Body of pancreas (tissue), 4 donors: ENCODE data around the gene ERGIC2. TPM values are rescaled to one million over a fixed set of nuclear protein-coding genes. Genes with fewer than 3 reads are reported as not detected.

Experiments
- ATAC-seq: fragments of 150-250 bp; one replicate; pipeline ENCODE4 v1.9.1; 2016
- DNase-seq, 4 donors: peaks; one replicate each; pipeline ENCODE4 v3.0.0-alpha.2; 2019
- H3K27ac ChIP-seq, 4 donors: fragments of 200-600 bp; sonication (generic); 1 replicate in 3 of 4; 2 replicates in 1 of 4; pipeline versions ENCODE4 v1.5.1 to v1.6.1; 2016 to 2019; ENCODE audit warnings: mild to moderate bottlenecking in 1 of 4, mixed read lengths in 1 of 4, moderate library complexity in 1 of 4
- H3K27me3 ChIP-seq, 2 donors: fragments of 200-600 bp; sonication (generic); one replicate each; pipeline ENCODE4 v1.6.0; 2016; ENCODE audit warnings: mild to moderate bottlenecking in 1 of 2
- H3K36me3 ChIP-seq, 2 donors: fragments of 200-600 bp; sonication (generic); replicated peaks in 1 of 2; 2 replicates each; pipeline ENCODE4 v1.5.1; 2016; ENCODE audit warnings: low read depth in 2 of 2; ENCODE audit not compliant: insufficient read depth in 1 of 2
- H3K4me1 ChIP-seq: fragments of 200-600 bp; sonication (generic); one replicate; pipeline ENCODE4 v1.6.0; 2016
- H3K4me3 ChIP-seq, 2 donors: fragments of 200-600 bp; sonication (generic); 1 replicate in 1 of 2; 2 replicates in 1 of 2; pipeline ENCODE4 v1.5.1; 2016 to 2019
- H3K9me3 ChIP-seq, 3 donors: fragments of 200-600 bp; sonication (generic); 1 replicate in 2 of 3; 2 replicates in 1 of 3; pipeline ENCODE4 v1.5.1; 2016
- POLR2A ChIP-seq, 3 donors: fragments of 450-650 bp; IDR thresholded peaks; one replicate each; pipeline ENCODE4 v1.6.1; 2016; ENCODE audit warnings: antibody characterized with exemption in 3 of 3, mild to moderate bottlenecking in 2 of 3
- WGBS, 2 donors: methylation state at CpG; one replicate each; pipeline ENCODE4 v1.1.5; 2017; 5-methylcytosine and 5-hydroxymethylcytosine counted together
- intact Hi-C: fragments of 100-400 bp; cut with DNase I; formaldehyde crosslinking; loops from one replicate; pipeline ENCODE4 v1.15.1; 2023
- total RNA-seq, 2 donors: library from RNA; depleted of rRNA; stranded (reverse); fragments of >200 nt; gene quantifications; one replicate each; pipeline ENCODE4 v1.1.0, GENCODE V29; 2016
- TF ChIP-seq, protein P1 (sequence below), 7 experiments: fragments of 450-650 bp in 4 of 7; fragments of 200-600 bp in 3 of 7; sonication (generic) in 3 of 7; IDR thresholded peaks; one replicate each; pipeline ENCODE4 v1.5.1; 2016 to 2019; ENCODE audit warnings: antibody characterized with exemption in 7 of 7

ERGIC2 gene
- total RNA-seq, 2 donors from 2014 or later, result 12.5 to 38.4 TPM

- Histone ChIP-seq H3K4me3 (no peak overlapping the region), H3K36me3 (no peaks in the 10 kb centered on the region), H3K27ac (no peak overlapping the region), H3K4me1 (no peaks in the 10 kb centered on the region), H3K27me3 (no peaks in the 10 kb centered on the region), H3K9me3 (no peaks in the 10 kb centered on the region)
- no peak for TF ChIP-seq POLR2A (IDR thresholded peaks at IDR 0.05)
- TF ChIP-seq, protein P1, sequence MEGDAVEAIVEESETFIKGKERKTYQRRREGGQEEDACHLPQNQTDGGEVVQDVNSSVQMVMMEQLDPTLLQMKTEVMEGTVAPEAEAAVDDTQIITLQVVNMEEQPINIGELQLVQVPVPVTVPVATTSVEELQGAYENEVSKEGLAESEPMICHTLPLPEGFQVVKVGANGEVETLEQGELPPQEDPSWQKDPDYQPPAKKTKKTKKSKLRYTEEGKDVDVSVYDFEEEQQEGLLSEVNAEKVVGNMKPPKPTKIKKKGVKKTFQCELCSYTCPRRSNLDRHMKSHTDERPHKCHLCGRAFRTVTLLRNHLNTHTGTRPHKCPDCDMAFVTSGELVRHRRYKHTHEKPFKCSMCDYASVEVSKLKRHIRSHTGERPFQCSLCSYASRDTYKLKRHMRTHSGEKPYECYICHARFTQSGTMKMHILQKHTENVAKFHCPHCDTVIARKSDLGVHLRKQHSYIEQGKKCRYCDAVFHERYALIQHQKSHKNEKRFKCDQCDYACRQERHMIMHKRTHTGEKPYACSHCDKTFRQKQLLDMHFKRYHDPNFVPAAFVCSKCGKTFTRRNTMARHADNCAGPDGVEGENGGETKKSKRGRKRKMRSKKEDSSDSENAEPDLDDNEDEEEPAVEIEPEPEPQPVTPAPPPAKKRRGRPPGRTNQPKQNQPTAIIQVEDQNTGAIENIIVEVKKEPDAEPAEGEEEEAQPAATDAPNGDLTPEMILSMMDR (IDR thresholded peaks at IDR 0.05), result peak in 6 of 7 experiments; percentile 18 to 34 (median 22)
- no peak for ATAC-seq
- intact Hi-C loops, result no loop called here
- 48 to 85% methylated on average over 4 of the region's 4 CpGs for WGBS, 2 donors
- no peak for DNase-seq
Observed at GRCh38 chr12:29309320-29309902, 71.6 kb downstream of the ERGIC2 start.

- no peak for TF ChIP-seq POLR2A (IDR thresholded peaks at IDR 0.05)
- TF ChIP-seq, protein P1 (IDR thresholded peaks at IDR 0.05), result no peak
- no peak for ATAC-seq
- Histone ChIP-seq H3K4me1 (no peaks in the 10 kb centered on the region), H3K4me3 (no peak overlapping the region), H3K27me3 (no peaks in the 10 kb centered on the region), H3K36me3 (no peaks in the 10 kb centered on the region), H3K27ac (no peak overlapping the region), H3K9me3 (no peaks in the 10 kb centered on the region)
- DNase-seq, result no peak
- intact Hi-C loops, result no loop called here
- whole genome bisulfite sequencing, 2 donors, result 56 to 57% methylated on average over 2 of the region's 2 CpGs
Observed at GRCh38 chr12:29306682-29307081, 74.3 kb downstream of the ERGIC2 start.

GRCh38 chr12:29306266-29306665 lies 74.7 kb downstream of the ERGIC2 start:
- H3K36me3 ChIP-seq, result no peaks in the 10 kb centered on the region
- DNase-seq (no peak), ATAC-seq (no peak)
- H3K4me3 ChIP-seq, result no peak overlapping the region
- WGBS, 2 donors, result 45 to 97% methylated on average over 2 of the region's 2 CpGs
- no peak overlapping the region for H3K27ac ChIP-seq
- no peaks in the 10 kb centered on the region for H3K4me1 ChIP-seq
- H3K27me3 ChIP-seq, result no peaks in the 10 kb centered on the region
- TF ChIP-seq, protein P1 (IDR thresholded peaks at IDR 0.05), result no peak
- TF ChIP-seq POLR2A (IDR thresholded peaks at IDR 0.05), result no peak
- H3K9me3 ChIP-seq, result no peaks in the 10 kb centered on the region
- intact Hi-C loops, result no loop called here

GRCh38 chr12:29304388-29304787 lies 76.6 kb downstream of the ERGIC2 start:
- DNase-seq, result no peak
- no peaks in the 10 kb centered on the region for H3K9me3 ChIP-seq
- intact Hi-C loops, result no loop called here
- no peak for ATAC-seq
- H3K4me3 ChIP-seq, result no peak overlapping the region
- no peak overlapping the region for H3K27ac ChIP-seq
- no peaks in the 10 kb centered on the region for H3K4me1 ChIP-seq
- H3K27me3 ChIP-seq, result no peaks in the 10 kb centered on the region
- no peaks in the 10 kb centered on the region for H3K36me3 ChIP-seq
- TF ChIP-seq, protein P1 (IDR thresholded peaks at IDR 0.05), result no peak
- no peak for TF ChIP-seq POLR2A (IDR thresholded peaks at IDR 0.05)

GRCh38 chr12:29301114-29301513 lies 79.9 kb downstream of the ERGIC2 start:
- ATAC-seq (no peak), DNase-seq (no peak)
- no peaks in the 10 kb centered on the region for H3K9me3 ChIP-seq
- no peak overlapping the region for H3K27ac ChIP-seq
- no peaks in the 10 kb centered on the region for H3K27me3 ChIP-seq
- no peak overlapping the region for H3K4me3 ChIP-seq
- TF ChIP-seq POLR2A (IDR thresholded peaks at IDR 0.05), result no peak
- TF ChIP-seq, protein P1 (IDR thresholded peaks at IDR 0.05), result no peak
- WGBS, 2 donors, result 88 to 93% methylated on average over 3 of the region's 3 CpGs
- no peaks in the 10 kb centered on the region for H3K36me3 ChIP-seq
- intact Hi-C loops, result no loop called here
- no peaks in the 10 kb centered on the region for H3K4me1 ChIP-seq
